ENCODE results near the gene C16orf96. TPM values are rescaled to one million over a fixed set of nuclear protein-coding genes. Genes with fewer than 3 reads are reported as not detected.

C16orf96 gene
- total RNA-seq, 4 donors from 2014 or later, result 0.04 to 0.19 (median 0.06) TPM; not detected in 1

DNA sequence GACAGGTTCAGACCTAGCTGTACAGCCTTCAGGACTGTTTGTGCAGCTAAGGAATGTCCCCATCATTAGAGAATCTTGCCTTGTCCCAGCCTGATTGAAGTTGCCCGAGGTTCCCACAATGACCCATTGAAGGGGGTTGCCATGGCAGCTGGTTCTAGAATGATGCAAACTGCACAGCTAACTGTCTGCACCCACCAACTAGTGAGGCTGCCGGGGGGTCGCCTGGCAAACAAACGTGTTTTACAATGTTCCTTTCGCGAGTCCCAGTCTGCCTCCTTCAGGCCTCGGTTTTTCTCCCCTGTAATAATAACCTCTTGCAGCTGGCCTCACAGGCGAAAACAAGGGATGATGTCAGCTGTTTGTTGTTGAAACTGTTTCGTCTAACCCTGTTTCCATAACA is 5.5 kb downstream of the C16orf96 start:
- Histone ChIP-seq H3K36me3 (no peaks in the 10 kb centered on the region), H3K27ac (no peak overlapping the region), H3K27me3 (peaks cover 0 to 9% (median 0%) of the 10 kb centered on the region in 4 donors), H3K4me3 (no peak overlapping the region), H3K9me3 (no peaks in the 10 kb centered on the region), H3K4me1 (no peaks in the 10 kb centered on the region)
- DNase-seq, result no peak
- TF ChIP-seq POLR2A (IDR thresholded peaks at IDR 0.05), result no peak
- TF ChIP-seq, protein P1, sequence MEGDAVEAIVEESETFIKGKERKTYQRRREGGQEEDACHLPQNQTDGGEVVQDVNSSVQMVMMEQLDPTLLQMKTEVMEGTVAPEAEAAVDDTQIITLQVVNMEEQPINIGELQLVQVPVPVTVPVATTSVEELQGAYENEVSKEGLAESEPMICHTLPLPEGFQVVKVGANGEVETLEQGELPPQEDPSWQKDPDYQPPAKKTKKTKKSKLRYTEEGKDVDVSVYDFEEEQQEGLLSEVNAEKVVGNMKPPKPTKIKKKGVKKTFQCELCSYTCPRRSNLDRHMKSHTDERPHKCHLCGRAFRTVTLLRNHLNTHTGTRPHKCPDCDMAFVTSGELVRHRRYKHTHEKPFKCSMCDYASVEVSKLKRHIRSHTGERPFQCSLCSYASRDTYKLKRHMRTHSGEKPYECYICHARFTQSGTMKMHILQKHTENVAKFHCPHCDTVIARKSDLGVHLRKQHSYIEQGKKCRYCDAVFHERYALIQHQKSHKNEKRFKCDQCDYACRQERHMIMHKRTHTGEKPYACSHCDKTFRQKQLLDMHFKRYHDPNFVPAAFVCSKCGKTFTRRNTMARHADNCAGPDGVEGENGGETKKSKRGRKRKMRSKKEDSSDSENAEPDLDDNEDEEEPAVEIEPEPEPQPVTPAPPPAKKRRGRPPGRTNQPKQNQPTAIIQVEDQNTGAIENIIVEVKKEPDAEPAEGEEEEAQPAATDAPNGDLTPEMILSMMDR (IDR thresholded peaks at IDR 0.05), result no peak
- intact Hi-C loops (cut with DNase I), result no loop called here
- WGBS, 2 donors, result 64 to 67% methylated on average over 9 of the region's 9 CpGs

DNA sequence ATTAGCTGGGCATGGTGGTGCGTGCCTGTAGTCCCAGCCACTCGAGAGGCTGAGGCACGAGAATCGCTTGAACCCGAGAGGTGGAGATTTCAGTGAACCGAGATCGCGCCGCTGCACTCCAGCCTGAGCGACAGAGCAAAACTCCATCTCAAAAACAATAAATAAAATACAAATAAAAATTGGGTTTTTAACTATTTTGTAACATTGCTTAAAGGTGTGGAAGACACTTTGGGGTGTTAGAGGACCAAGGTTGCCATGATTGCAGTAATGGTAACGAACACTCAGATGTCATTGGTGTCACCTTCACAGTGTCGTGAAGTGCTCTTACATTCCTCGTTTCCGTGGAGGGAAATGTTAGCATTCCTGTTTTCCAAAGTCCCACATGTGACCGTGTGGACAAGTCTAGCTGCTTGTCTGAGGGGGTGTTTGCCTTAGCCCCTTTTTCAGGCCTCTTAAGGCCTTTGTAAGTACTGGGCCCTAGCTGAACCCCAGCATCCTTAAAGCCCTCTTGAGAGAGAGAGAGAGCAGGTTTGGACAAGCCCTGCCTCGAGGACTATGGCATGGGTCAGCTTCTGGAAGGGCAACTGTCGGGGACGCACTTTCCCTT is 8.6 kb downstream of the C16orf96 start:
- intact Hi-C loops (cut with DNase I), result no loop called here
- no peaks in the 10 kb centered on the region for H3K36me3 ChIP-seq
- no peaks in the 10 kb centered on the region for H3K4me1 ChIP-seq
- DNase-seq, result no peak
- no peaks in the 10 kb centered on the region for H3K9me3 ChIP-seq
- H3K27me3 ChIP-seq, result no peaks in the 10 kb centered on the region
- TF ChIP-seq, protein P1 (IDR thresholded peaks at IDR 0.05), result no peak
- no peak for TF ChIP-seq POLR2A (IDR thresholded peaks at IDR 0.05)
- 80 to 92% methylated on average over 16 to 18 of the region's 18 CpGs for WGBS, 2 donors
- H3K27ac ChIP-seq, result no peak overlapping the region
- no peak overlapping the region for H3K4me3 ChIP-seq

DNA sequence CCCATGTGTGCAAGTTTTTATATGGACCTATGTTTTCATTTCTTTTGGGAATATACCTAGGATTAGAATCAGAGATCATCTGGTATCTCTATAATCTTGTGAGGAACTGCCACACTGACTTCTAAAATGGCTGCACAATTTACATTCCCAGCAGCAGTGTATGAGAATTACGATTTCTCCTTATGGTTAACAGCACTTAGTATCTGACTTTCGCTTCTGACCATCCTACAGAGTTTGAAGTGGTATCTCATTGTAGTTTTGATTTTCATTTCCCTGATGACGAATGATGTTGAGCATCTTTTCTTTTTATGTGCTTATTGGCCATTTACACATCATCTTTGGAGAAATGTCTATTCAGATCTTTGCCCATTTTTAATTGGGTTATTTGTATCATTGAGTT is 10.0 kb downstream of the C16orf96 start:
- TF ChIP-seq, protein P1 (IDR thresholded peaks at IDR 0.05), result no peak
- WGBS, 2 donors, result 83 to 85% methylated on average over 3 of the region's 3 CpGs

DNA sequence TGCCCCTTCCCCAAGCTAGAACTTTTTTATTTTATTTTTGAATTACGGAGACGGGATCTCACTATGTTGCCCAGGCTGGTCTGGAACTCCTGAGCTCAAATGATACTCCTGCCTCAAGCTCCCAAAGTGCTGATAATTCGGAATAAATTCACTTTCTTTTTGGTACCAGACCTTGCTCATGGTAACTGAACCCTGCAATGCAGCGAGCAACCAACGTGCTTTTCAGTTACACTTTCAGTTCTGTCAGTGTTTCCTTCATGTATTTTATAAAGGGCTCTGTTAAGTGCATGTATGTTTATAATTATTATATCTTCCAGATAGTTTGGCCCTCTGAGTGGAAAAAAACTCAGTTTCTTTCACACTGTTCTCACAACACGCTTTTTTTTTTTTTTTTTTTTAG is 13.9 kb downstream of the C16orf96 start:
- no peaks in the 10 kb centered on the region for H3K9me3 ChIP-seq
- intact Hi-C loops (cut with DNase I), result no loop called here
- TF ChIP-seq, protein P1 (IDR thresholded peaks at IDR 0.05), result no peak
- no peak for TF ChIP-seq POLR2A (IDR thresholded peaks at IDR 0.05)
- WGBS, 2 donors, result 69 to 74% methylated on average over 6 of the region's 6 CpGs
- no peaks in the 10 kb centered on the region for H3K4me1 ChIP-seq
- H3K27ac ChIP-seq, result no peak overlapping the region
- H3K4me3 ChIP-seq, result no peak overlapping the region
- H3K36me3 ChIP-seq, result no peaks in the 10 kb centered on the region
- peaks cover 0 to 3% (median 0%) of the 10 kb centered on the region in 4 donors for H3K27me3 ChIP-seq
- no peak for DNase-seq

More for the DNA sequence above, 10.0 kb downstream of the C16orf96 start:
- no peak overlapping the region for H3K27ac ChIP-seq
- H3K36me3 ChIP-seq, result no peaks in the 10 kb centered on the region
- H3K9me3 ChIP-seq, result no peaks in the 10 kb centered on the region
- H3K27me3 ChIP-seq, result no peaks in the 10 kb centered on the region
- intact Hi-C loops (cut with DNase I), result no loop called here
- no peak for DNase-seq
- no peaks in the 10 kb centered on the region for H3K4me1 ChIP-seq
- no peak overlapping the region for H3K4me3 ChIP-seq

DNA sequence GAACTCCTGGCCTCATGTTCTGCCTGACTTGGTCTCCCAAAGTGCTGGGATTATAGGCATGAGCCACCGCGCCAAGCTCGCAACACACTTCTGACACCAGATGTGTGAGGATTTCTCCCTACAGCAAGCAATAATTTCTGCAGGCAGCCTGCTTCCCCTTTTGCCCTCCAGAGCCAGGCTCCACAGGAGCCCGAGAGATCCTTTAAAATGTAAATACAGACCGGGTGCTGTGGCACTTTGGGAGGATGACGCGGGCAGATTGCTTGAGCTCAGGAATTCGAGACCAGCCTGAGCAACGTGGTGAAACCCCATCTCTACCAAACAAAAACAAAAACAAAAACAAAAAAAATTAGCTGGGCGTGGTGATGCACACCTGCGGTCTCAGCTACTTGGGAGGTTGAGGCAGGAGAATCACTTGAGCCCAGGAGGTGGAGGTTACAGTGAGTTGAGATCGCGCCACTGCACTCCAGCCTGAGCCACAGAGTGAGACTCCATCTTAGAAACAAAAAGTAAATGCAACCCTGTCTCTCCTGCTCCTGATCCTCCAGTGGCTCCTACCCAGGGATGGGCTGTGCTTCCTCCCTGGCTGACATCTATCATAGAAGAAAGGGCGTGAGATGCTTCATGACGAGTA is 14.7 kb downstream of the C16orf96 start:
- no peaks in the 10 kb centered on the region for H3K4me1 ChIP-seq
- no peak overlapping the region for H3K27ac ChIP-seq
- DNase-seq, result no peak
- no peak for TF ChIP-seq POLR2A (IDR thresholded peaks at IDR 0.05)
- TF ChIP-seq, protein P1 (IDR thresholded peaks at IDR 0.05), result no peak
- H3K4me3 ChIP-seq, result no peak overlapping the region
- WGBS, 2 donors, result 74 to 89% methylated on average over 8 to 13 of the region's 15 CpGs
- no peaks in the 10 kb centered on the region for H3K9me3 ChIP-seq
- H3K36me3 ChIP-seq, result no peaks in the 10 kb centered on the region
- intact Hi-C loops (cut with DNase I), result no loop called here
- H3K27me3 ChIP-seq, result peaks cover 0 to 8% (median 0%) of the 10 kb centered on the region in 4 donors
